Osteoblast (primary cell): ENCODE results near the gene R3HDM2. TPM values are rescaled to one million over a fixed set of nuclear protein-coding genes. Genes with fewer than 3 reads are reported as not detected.
"Not testable (repeated sequence)": the region's sequence is repeated elsewhere in the genome, so short reads cannot be mapped to it uniquely, and the experiment has no call there.

ENCODE experiments used
- DNase-seq: peaks from one replicate; pipeline ENCODE4 v3.0.0; 2011; ENCODE audit warnings: low spot score, mixed read lengths; ENCODE audit not compliant: insufficient read length; ENCODE audit errors: missing footprints
- H2AFZ ChIP-seq: 2 replicates; pipeline ENCODE4 v1.6.0; 2011; ENCODE audit warnings: mild to moderate bottlenecking, low read length
- H3K27ac ChIP-seq: 2 replicates; pipeline ENCODE4 v1.5.1; 2011; ENCODE audit warnings: mild to moderate bottlenecking, low read depth, low read length, moderate library complexity
- H3K27me3 ChIP-seq: 2 replicates; pipeline ENCODE4 v1.6.0; 2012; ENCODE audit warnings: mild to moderate bottlenecking, control low read depth, inconsistent platforms, low read length, moderate library complexity; ENCODE audit not compliant: insufficient read depth
- H3K36me3 ChIP-seq: 2 replicates; pipeline ENCODE4 v1.5.1; 2011; ENCODE audit warnings: mild to moderate bottlenecking, low read length, control low read depth, moderate library complexity; ENCODE audit not compliant: insufficient read depth
- H3K4me1 ChIP-seq: 2 replicates; pipeline ENCODE4 v1.5.1; 2011; ENCODE audit warnings: mild to moderate bottlenecking, low read length, control low read depth, moderate library complexity; ENCODE audit not compliant: insufficient read depth
- H3K4me2 ChIP-seq: 2 replicates; pipeline ENCODE4 v1.6.0; 2011; ENCODE audit warnings: mild to moderate bottlenecking, low read length; ENCODE audit not compliant: insufficient read depth
- H3K4me3 ChIP-seq: fragments of 200-600 bp; sonication (generic); 3 replicates; pipeline ENCODE4 v1.5.1; 2012; ENCODE audit warnings: mild to moderate bottlenecking, low read length, inconsistent platforms; ENCODE audit not compliant: insufficient read depth
- H3K79me2 ChIP-seq: 2 replicates; pipeline ENCODE4 v1.6.0; 2012; ENCODE audit warnings: mild to moderate bottlenecking, low read length, control low read depth, inconsistent platforms; ENCODE audit not compliant: insufficient read depth
- H3K9me3 ChIP-seq: 2 replicates; pipeline ENCODE4 v1.5.1; 2011; ENCODE audit warnings: low read depth, low read length, control low read depth
- H4K20me1 ChIP-seq: 2 replicates; pipeline ENCODE4 v1.6.0; 2012; ENCODE audit warnings: mild to moderate bottlenecking, low read length, control low read depth; ENCODE audit not compliant: insufficient read depth
- CTCF ChIP-seq: IDR thresholded peaks from 2 replicates; pipeline ENCODE4 v1.5.1; 2011; ENCODE audit warnings: mild to moderate bottlenecking, low read depth, low read length, moderate library complexity; ENCODE audit errors: extremely low read depth
- total RNA-seq: library from RNA; depleted of rRNA; stranded (reverse); fragments of >200 nt; gene quantifications from 2 replicates; pipeline ENCODE4 v1.2.3, GENCODE V29; 2012

The R3HDM2 gene
- total RNA-seq, 1 donor, result 23.2 TPM

- Histone ChIP-seq H3K79me2 (no peaks in the 10 kb centered on the region), H2AFZ (no peak overlapping the region), H3K27ac (no peak overlapping the region), H3K9me3 (no peaks in the 10 kb centered on the region), H3K4me3 (no peak overlapping the region), H3K27me3 (no peaks in the 10 kb centered on the region), H3K4me1 (peaks cover 4% of the 10 kb centered on the region), H4K20me1 (no peaks in the 10 kb centered on the region), H3K4me2 (no peak overlapping the region), H3K36me3 (peaks cover 36% of the 10 kb centered on the region)
- no peak for DNase-seq
- TF ChIP-seq CTCF, result no peak
Observed at GRCh38 chr12:57299514-57300016, 131.3 kb downstream of the R3HDM2 start.

- H3K27me3 ChIP-seq, result no peaks in the 10 kb centered on the region
- H3K36me3 ChIP-seq, result peaks cover 45% of the 10 kb centered on the region
- no peak for TF ChIP-seq CTCF
- H3K9me3 ChIP-seq, result no peaks in the 10 kb centered on the region
- H2AFZ ChIP-seq, result no peak overlapping the region
- DNase-seq, result no peak
- no peaks in the 10 kb centered on the region for H3K79me2 ChIP-seq
- no peak overlapping the region for H3K4me2 ChIP-seq
- peaks cover 4% of the 10 kb centered on the region for H3K4me1 ChIP-seq
- no peak overlapping the region for H3K4me3 ChIP-seq
- H3K27ac ChIP-seq, result no peak overlapping the region
- H4K20me1 ChIP-seq, result no peaks in the 10 kb centered on the region
Observed at GRCh38 chr12:57296291-57296690, 134.6 kb downstream of the R3HDM2 start.

DNA sequence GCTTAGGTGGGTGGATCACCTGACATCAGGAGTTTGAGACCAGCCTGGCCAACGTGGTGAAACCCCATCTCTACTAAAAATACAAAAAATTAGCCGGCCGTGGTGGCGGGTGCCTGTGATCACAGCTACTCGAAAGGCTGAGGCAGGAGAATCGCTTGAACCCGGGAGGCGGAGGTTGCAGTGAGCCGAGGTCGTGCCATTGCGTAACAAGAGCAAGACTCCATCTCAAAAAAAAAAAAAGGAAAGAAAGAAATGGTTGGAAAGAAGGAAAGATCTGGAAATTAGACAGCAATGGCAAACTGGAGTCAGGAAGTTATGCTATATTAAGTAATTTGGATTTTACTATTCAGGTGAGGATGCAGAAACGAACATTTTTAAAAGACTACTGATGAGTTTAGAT, 148.8 kb downstream of the R3HDM2 start:
- not testable (repeated sequence) for H2AFZ ChIP-seq
- peaks cover 15% of the 10 kb centered on the region for H3K4me1 ChIP-seq

DNA sequence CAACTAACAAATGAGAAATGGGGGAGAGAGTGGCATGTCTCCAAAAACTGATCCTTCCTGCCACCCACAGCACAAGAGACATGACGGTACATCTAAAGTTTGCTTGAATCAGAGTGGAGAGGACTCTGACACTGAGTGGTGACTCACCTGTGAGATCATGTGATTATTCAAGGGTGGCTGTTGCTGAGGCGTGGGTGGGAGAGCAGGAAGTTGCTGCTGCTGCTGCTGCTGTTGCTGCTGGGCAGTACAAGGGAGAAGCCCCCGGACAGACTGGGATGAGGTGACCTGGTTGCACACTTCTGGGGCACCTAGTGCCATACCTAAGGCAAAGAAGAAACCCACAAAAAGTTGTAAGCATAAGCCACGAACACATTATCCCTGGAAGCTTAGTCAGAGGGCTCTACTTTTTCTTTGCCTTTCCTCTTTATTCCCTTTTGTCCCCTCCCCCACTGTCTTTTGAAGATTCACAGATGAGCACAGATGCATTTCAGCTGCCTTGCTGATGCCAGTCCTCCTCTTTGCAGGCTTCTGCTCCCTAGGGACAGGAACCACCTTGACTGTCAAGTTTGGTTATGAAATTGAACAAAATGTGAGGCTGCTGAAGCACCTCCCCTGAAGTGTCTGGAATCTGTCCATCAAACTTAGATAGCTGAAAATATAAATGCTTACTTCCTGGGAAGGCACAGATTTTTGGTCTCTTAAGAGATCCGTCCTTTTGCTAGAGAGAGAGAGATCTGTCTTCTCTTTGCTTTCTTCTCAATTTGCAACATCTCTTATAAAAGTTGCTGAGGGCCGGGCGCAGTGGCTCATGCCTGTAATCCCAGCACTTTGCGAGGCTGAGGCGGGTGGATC, 150.4 kb downstream of the R3HDM2 start:
- no peaks in the 10 kb centered on the region for H3K9me3 ChIP-seq
- no peaks in the 10 kb centered on the region for H4K20me1 ChIP-seq
- DNase-seq, result peak; percentile 93
- peak overlapping the region; percentile 84 for H3K27ac ChIP-seq
- no peaks in the 10 kb centered on the region for H3K79me2 ChIP-seq
- H3K4me3 ChIP-seq, result peak overlapping the region; percentile 49
- peaks cover 15% of the 10 kb centered on the region for H3K4me1 ChIP-seq
- H3K36me3 ChIP-seq, result peaks cover 39% of the 10 kb centered on the region
- H2AFZ ChIP-seq, result peak overlapping the region; percentile 70
- TF ChIP-seq CTCF, result no peak
- no peaks in the 10 kb centered on the region for H3K27me3 ChIP-seq
- H3K4me2 ChIP-seq, result peak overlapping the region; percentile 81

More for the DNA sequence above, 148.8 kb downstream of the R3HDM2 start:
- H3K27me3 ChIP-seq, H4K20me1 ChIP-seq, H3K4me2 ChIP-seq, H3K9me3 ChIP-seq, H3K4me3 ChIP-seq, H3K27ac ChIP-seq, DNase-seq, H3K79me2 ChIP-seq: not testable (repeated sequence)
- H3K36me3 ChIP-seq, result peaks cover 50% of the 10 kb centered on the region
